H9 (cell line): ENCODE measurements around the gene ARMC5. TPM values are rescaled to one million over a fixed set of nuclear protein-coding genes. Genes with fewer than 3 reads are reported as not detected.

Source experiments
- DNase-seq: peaks from one replicate; pipeline ENCODE4 v3.0.0-alpha.2; 2017
- H2AFZ ChIP-seq: one replicate; pipeline ENCODE4 v1.6.1; 2013; ENCODE audit warnings: mild to moderate bottlenecking, low read length, control low read depth, moderate library complexity
- H2AK5ac ChIP-seq: 2 replicates; pipeline ENCODE4 v1.6.1; 2013; ENCODE audit warnings: low read length, control low read depth, mixed read lengths; ENCODE audit not compliant: insufficient read length
- H2BK120ac ChIP-seq: one replicate; pipeline ENCODE4 v1.6.1; 2013; ENCODE audit warnings: low read depth, mild to moderate bottlenecking, low read length, control low read depth, inconsistent platforms; ENCODE audit not compliant: poor library complexity, severe bottlenecking
- H2BK12ac ChIP-seq: 2 replicates; pipeline ENCODE4 v1.6.1; 2013; ENCODE audit warnings: low read length, control low read depth, mixed read lengths, low read depth; ENCODE audit not compliant: insufficient read length
- H2BK15ac ChIP-seq: 2 replicates; pipeline ENCODE4 v1.6.1; 2013; ENCODE audit warnings: low read depth, low read length, control low read depth
- H2BK20ac ChIP-seq: one replicate; pipeline ENCODE4 v1.6.1; 2013; ENCODE audit warnings: low read depth, mild to moderate bottlenecking, low read length, control low read depth, inconsistent platforms; ENCODE audit not compliant: poor library complexity, severe bottlenecking
- H2BK5ac ChIP-seq: 2 replicates; pipeline ENCODE4 v1.6.1; 2013; ENCODE audit warnings: low read length, control low read depth, mixed read lengths; ENCODE audit not compliant: insufficient read length
- H3K14ac ChIP-seq: 2 replicates; pipeline ENCODE4 v1.6.1; 2013; ENCODE audit warnings: low read length, control low read depth; ENCODE audit not compliant: insufficient read depth
- H3K18ac ChIP-seq: 2 replicates; pipeline ENCODE4 v1.6.1; 2013; ENCODE audit warnings: low read depth, mild to moderate bottlenecking, mixed read lengths, low read length, control low read depth; ENCODE audit not compliant: insufficient read length
- H3K23ac ChIP-seq: 2 replicates; pipeline ENCODE4 v1.6.1; 2013; ENCODE audit warnings: low read length, control low read depth, mixed read lengths, low read depth; ENCODE audit not compliant: insufficient read length
- H3K23me2 ChIP-seq: 2 replicates; pipeline ENCODE4 v1.6.1; 2013; ENCODE audit warnings: low read depth, mild to moderate bottlenecking, mixed read lengths, low read length, control low read depth; ENCODE audit not compliant: insufficient read length, poor library complexity, severe bottlenecking
- H3K27ac ChIP-seq: 2 replicates; pipeline ENCODE4 v1.5.1; 2013; ENCODE audit warnings: low read length, control low read depth, mixed read lengths, low read depth; ENCODE audit not compliant: insufficient read length
- H3K27me3 ChIP-seq: 2 replicates; pipeline ENCODE4 v1.6.1; 2013; ENCODE audit warnings: low read length, control low read depth, inconsistent platforms; ENCODE audit not compliant: insufficient read depth
- H3K4ac ChIP-seq: 2 replicates; pipeline ENCODE4 v1.6.1; 2013; ENCODE audit warnings: low read depth, mild to moderate bottlenecking, control low read depth, inconsistent platforms, low read length, moderate library complexity
- H3K4me1 ChIP-seq: 2 replicates; pipeline ENCODE4 v1.6.1; 2013; ENCODE audit warnings: low read length, control low read depth, inconsistent platforms; ENCODE audit not compliant: insufficient read depth
- H3K4me2 ChIP-seq: 2 replicates; pipeline ENCODE4 v1.6.1; 2013; ENCODE audit warnings: low read length, control low read depth, mixed read lengths; ENCODE audit not compliant: insufficient read length, insufficient read depth
- H3K56ac ChIP-seq: 2 replicates; pipeline ENCODE4 v1.6.1; 2013; ENCODE audit warnings: low read depth, mild to moderate bottlenecking, mixed read lengths, low read length, control low read depth; ENCODE audit not compliant: insufficient read length
- H3K79me1 ChIP-seq: 2 replicates; pipeline ENCODE4 v1.6.1; 2013; ENCODE audit warnings: low read depth, mild to moderate bottlenecking, moderate library complexity, low read length, control low read depth, inconsistent platforms; ENCODE audit not compliant: insufficient read depth, poor library complexity, severe bottlenecking
- H3K79me2 ChIP-seq: 2 replicates; pipeline ENCODE4 v1.6.1; 2013; ENCODE audit warnings: low read length, control low read depth, inconsistent platforms; ENCODE audit not compliant: insufficient read depth
- H3K9ac ChIP-seq: 2 replicates; pipeline ENCODE4 v1.6.1; 2013; ENCODE audit warnings: low read length, control low read depth, mixed read lengths; ENCODE audit not compliant: insufficient read length; ENCODE audit errors: extremely low read depth
- H3K9me3 ChIP-seq: one replicate; pipeline ENCODE4 v1.6.1; 2013; ENCODE audit warnings: low read depth, low read length, inconsistent platforms; ENCODE audit not compliant: control insufficient read depth
- H3T11ph ChIP-seq: one replicate; pipeline ENCODE4 v1.6.1; 2013; ENCODE audit warnings: mild to moderate bottlenecking, low read length, control low read depth, inconsistent platforms
- H4K20me1 ChIP-seq: one replicate; pipeline ENCODE4 v1.6.1; 2013; ENCODE audit not compliant: control insufficient read depth, insufficient read length, insufficient read depth
- H4K5ac ChIP-seq: 2 replicates; pipeline ENCODE4 v1.6.1; 2013; ENCODE audit warnings: low read depth, mild to moderate bottlenecking, mixed read lengths, low read length, control low read depth; ENCODE audit not compliant: insufficient read length
- H4K8ac ChIP-seq: replicated peaks from 2 replicates; pipeline ENCODE4 v1.6.1; 2013; ENCODE audit warnings: low read length, control low read depth, mixed read lengths, low read depth; ENCODE audit not compliant: insufficient read length
- H4K91ac ChIP-seq: 2 replicates; pipeline ENCODE4 v1.6.1; 2013; ENCODE audit warnings: low read depth, mild to moderate bottlenecking, moderate library complexity, mixed read lengths, low read length, control low read depth; ENCODE audit not compliant: insufficient read length
- H3K27ac Mint-ChIP-seq, 3 experiments: 2 replicates in 2 of 3; 3 replicates in 1 of 3; pipeline ENCODE4 v1.8.0; 2020 to 2021; ENCODE audit warnings: mixed read lengths in 3 of 3, mild to moderate bottlenecking in 1 of 3, moderate library complexity in 1 of 3
- H3K27me3 Mint-ChIP-seq: 2 replicates; pipeline ENCODE4 v1.8.0; 2021; ENCODE audit warnings: low read depth, mild to moderate bottlenecking, moderate library complexity, mixed read lengths
- H3K36me3 Mint-ChIP-seq, 3 experiments: 2 replicates in 2 of 3; 3 replicates in 1 of 3; pipeline ENCODE4 v1.8.0; 2020 to 2021; ENCODE audit warnings: low read depth in 3 of 3, mixed read lengths in 3 of 3; ENCODE audit not compliant: insufficient read depth in 1 of 3
- H3K4me1 Mint-ChIP-seq, 2 experiments: 2 replicates each; pipeline ENCODE4 v1.8.0; 2020; ENCODE audit warnings: mixed read lengths in 2 of 2
- H3K4me3 Mint-ChIP-seq, 2 experiments: 2 replicates in 1 of 2; 3 replicates in 1 of 2; pipeline ENCODE4 v1.8.0; 2020 to 2021; ENCODE audit warnings: mild to moderate bottlenecking in 2 of 2, mixed read lengths in 2 of 2, moderate library complexity in 1 of 2
- H3K9me3 Mint-ChIP-seq, 2 experiments: 2 replicates in 1 of 2; 3 replicates in 1 of 2; pipeline ENCODE4 v1.8.0; 2020; ENCODE audit warnings: mild to moderate bottlenecking in 2 of 2, mixed read lengths in 2 of 2, moderate library complexity in 1 of 2
- CTCF ChIP-seq: fragments of 200-600 bp; sonication (generic); conservative IDR thresholded peaks from 3 replicates; pipeline ENCODE4 v1.8.0; 2021; ENCODE audit warnings: antibody characterized with exemption, mild to moderate bottlenecking
- WGBS: extraction: QIAGEN DNeasy Blood & Tissue Kit; methylation state at CpG from one replicate; pipeline ENCODE4 v1.1.7; 2013; ENCODE audit warnings: missing lambda C conversion rate, low lambda C conversion rate, mixed read lengths; ENCODE audit not compliant: insufficient read length; ENCODE audit errors: extremely low coverage; 5-methylcytosine and 5-hydroxymethylcytosine counted together
- total RNA-seq: library from RNA; stranded (reverse); gene quantifications from 2 replicates; pipeline ENCODE4 v1.2.1, GENCODE V29; 2021

Gene ARMC5
- total RNA-seq, 1 experiment from 2014 or later = 18.7 TPM

GRCh38 chr16:31474773-31475738 is 15.8 kb downstream of the ARMC5 start:
- Histone ChIP-seq H3K4me2 (no peak overlapping the region), H2AK5ac (no peak overlapping the region), H3K9me3 (no peaks in the 10 kb centered on the region), H3K79me2 (no peaks in the 10 kb centered on the region), H3T11ph (no peak overlapping the region), H3K23me2 (peaks cover 22% of the 10 kb centered on the region), H4K8ac (no peak overlapping the region), H3K4me1 (peaks cover 3% of the 10 kb centered on the region; the same call in 1 of the 2 replicates), H4K91ac (no peak overlapping the region), H3K23ac (no peak overlapping the region), H4K20me1 (no peaks in the 10 kb centered on the region), H3K79me1 (no peaks in the 10 kb centered on the region), H2BK15ac (no peak overlapping the region), H2BK120ac (no peak overlapping the region), H2BK20ac (no peak overlapping the region), H2BK5ac (no peak overlapping the region), H3K9ac (no peak overlapping the region), H3K27me3 (peaks cover 1% of the 10 kb centered on the region; the same call in 1 of the 2 replicates), H3K4ac (no peak overlapping the region), H3K27ac (no peak overlapping the region), H4K5ac (no peak overlapping the region), H3K18ac (no peak overlapping the region), H3K56ac (no peak overlapping the region), H3K14ac (no peak overlapping the region), H2BK12ac (no peak overlapping the region), H2AFZ (no peak overlapping the region)
- WGBS = no CpG with 5 or more reads among the region's 12 CpGs
- no peak for DNase-seq
- Mint-ChIP-seq H3K4me1 (peaks cover 21 to 26% of the 10 kb centered on the region in 2 experiments), H3K9me3 (no peaks in the 10 kb centered on the region; a peak in 1 of 5 replicates), H3K27me3 (peaks cover 64% of the 10 kb centered on the region), H3K27ac (no peak overlapping the region), H3K4me3 (peak overlapping the region in 1 of 2 experiments; percentile 85; a peak in 1 of 5 replicates), H3K36me3 (peaks cover 0 to 14% (median 1%) of the 10 kb centered on the region in 3 experiments; a peak in 3 of 7 replicates)
- TF ChIP-seq CTCF = no peak
